Transverse colon (tissue), 4 donors: ENCODE results near the gene CNTF.

ENCODE experiments used
- POLR2A ChIP-seq: fragments of 450-650 bp; IDR thresholded peaks from one replicate; pipeline ENCODE4 v1.6.1; 2016; ENCODE audit warnings: antibody characterized with exemption, mild to moderate bottlenecking, moderate library complexity
- POLR2AphosphoS5 ChIP-seq, 3 donors: sonication (generic); formaldehyde crosslinking; IDR thresholded peaks; one replicate each; pipeline ENCODE4 v1.6.1; 2016; ENCODE audit warnings: antibody characterized with exemption in 3 of 3
- TF ChIP-seq, protein P1 (sequence below), 5 experiments: fragments of 200-600 bp in 3 of 5; fragments of 450-650 bp in 2 of 5; sonication (generic) in 3 of 5; IDR thresholded peaks; 1 replicate in 2 of 5; 2 replicates in 3 of 5; pipeline ENCODE4 v1.5.1; 2016 to 2017; ENCODE audit warnings: antibody characterized with exemption in 5 of 5, inconsistent platforms in 3 of 5, mild to moderate bottlenecking in 2 of 5, moderate library complexity in 1 of 5

- TF ChIP-seq POLR2AphosphoS5 (IDR thresholded peaks at IDR 0.05) (no peak), POLR2A (no peak)
- TF ChIP-seq, protein P1, sequence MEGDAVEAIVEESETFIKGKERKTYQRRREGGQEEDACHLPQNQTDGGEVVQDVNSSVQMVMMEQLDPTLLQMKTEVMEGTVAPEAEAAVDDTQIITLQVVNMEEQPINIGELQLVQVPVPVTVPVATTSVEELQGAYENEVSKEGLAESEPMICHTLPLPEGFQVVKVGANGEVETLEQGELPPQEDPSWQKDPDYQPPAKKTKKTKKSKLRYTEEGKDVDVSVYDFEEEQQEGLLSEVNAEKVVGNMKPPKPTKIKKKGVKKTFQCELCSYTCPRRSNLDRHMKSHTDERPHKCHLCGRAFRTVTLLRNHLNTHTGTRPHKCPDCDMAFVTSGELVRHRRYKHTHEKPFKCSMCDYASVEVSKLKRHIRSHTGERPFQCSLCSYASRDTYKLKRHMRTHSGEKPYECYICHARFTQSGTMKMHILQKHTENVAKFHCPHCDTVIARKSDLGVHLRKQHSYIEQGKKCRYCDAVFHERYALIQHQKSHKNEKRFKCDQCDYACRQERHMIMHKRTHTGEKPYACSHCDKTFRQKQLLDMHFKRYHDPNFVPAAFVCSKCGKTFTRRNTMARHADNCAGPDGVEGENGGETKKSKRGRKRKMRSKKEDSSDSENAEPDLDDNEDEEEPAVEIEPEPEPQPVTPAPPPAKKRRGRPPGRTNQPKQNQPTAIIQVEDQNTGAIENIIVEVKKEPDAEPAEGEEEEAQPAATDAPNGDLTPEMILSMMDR (IDR thresholded peaks at IDR 0.05) = no peak
Measured at GRCh38 chr11:58596621-58597020, 25.8 kb upstream of the CNTF start.
